IMR-90 (cell line): ENCODE measurements around the gene SPPL2C. TPM values are rescaled to one million over a fixed set of nuclear protein-coding genes. Genes with fewer than 3 reads are reported as not detected.

Experiments
- ATAC-seq: fragments of 200-7000 bp; cut with Tn5 transposase; 2 replicates; pipeline ENCODE4 v1.9.1; 2020; ENCODE audit warnings: low read depth, mild to moderate bottlenecking, moderate library complexity
- BruUV-seq: library from RNA; stranded (reverse); fragments of 400-500 nt; replicated peaks from 2 replicates; lab custom pipeline; 2021; lab: Mats Ljungman, UMichigan
- CTCF ChIA-PET: fragments of 300-600 bp; formaldehyde crosslinking; extraction: SDS; loops from one replicate; lab custom pipeline; 2021; ENCODE audit warnings: antibody characterized with exemption; lab: Yijun Ruan, JAX
- POLR2A ChIA-PET: fragments of 300-600 bp; sonication (Branson Sonifier 250); formaldehyde crosslinking; loops from one replicate; lab custom pipeline; 2022; ENCODE audit warnings: antibody characterized with exemption; ENCODE audit not compliant: unreplicated experiment; lab: Charles Lee
- DNase-seq: peaks from one replicate; pipeline ENCODE4 v3.0.0; 2013
- H2AFZ ChIP-seq: replicated peaks from 2 replicates; pipeline ENCODE3; 2013; ENCODE audit warnings: low read length, mild to moderate bottlenecking; ENCODE audit not compliant: poor library complexity
- H2AK5ac ChIP-seq: 2 replicates; pipeline ENCODE4 v1.6.1; 2013; ENCODE audit warnings: low read depth, low read length, inconsistent platforms
- H2AK9ac ChIP-seq: replicated peaks from 2 replicates; pipeline ENCODE3; 2013; ENCODE audit warnings: mild to moderate bottlenecking, low read depth, low read length, moderate library complexity; ENCODE audit not compliant: poor library complexity
- H2BK120ac ChIP-seq: 2 replicates; pipeline ENCODE4 v1.6.1; 2013; ENCODE audit warnings: low read depth, low read length, inconsistent platforms
- H2BK15ac ChIP-seq: 3 replicates; pipeline ENCODE4 v1.6.1; 2013; ENCODE audit warnings: low read depth, low read length, inconsistent platforms
- H2BK20ac ChIP-seq: 2 replicates; pipeline ENCODE4 v1.6.1; 2013; ENCODE audit warnings: low read depth, mild to moderate bottlenecking, inconsistent platforms, low read length, moderate library complexity
- H2BK5ac ChIP-seq: 2 replicates; pipeline ENCODE4 v1.6.1; 2013; ENCODE audit warnings: mild to moderate bottlenecking, low read depth, low read length, inconsistent platforms; ENCODE audit not compliant: poor library complexity, severe bottlenecking
- H3K14ac ChIP-seq: replicated peaks from 2 replicates; pipeline ENCODE4 v1.6.1; 2013; ENCODE audit warnings: low read depth, low read length, inconsistent platforms
- H3K18ac ChIP-seq: 2 replicates; pipeline ENCODE4 v1.6.1; 2013; ENCODE audit warnings: low read depth, low read length, control low read depth
- H3K23ac ChIP-seq: 2 replicates; pipeline ENCODE4 v1.6.1; 2013; ENCODE audit warnings: low read depth, low read length, inconsistent platforms
- H3K27ac ChIP-seq: 2 replicates; pipeline ENCODE4 v1.5.1; 2013; ENCODE audit warnings: mild to moderate bottlenecking, control low read depth, low read length; ENCODE audit not compliant: insufficient read depth
- H3K27me3 ChIP-seq: 2 replicates; pipeline ENCODE4 v1.6.1; 2013; ENCODE audit warnings: low read length; ENCODE audit not compliant: control insufficient read depth, insufficient read depth
- H3K36me3 ChIP-seq: 2 replicates; pipeline ENCODE4 v1.6.1; 2013; ENCODE audit warnings: low read length, mixed read lengths; ENCODE audit not compliant: control insufficient read depth, insufficient read depth
- H3K4ac ChIP-seq: 2 replicates; pipeline ENCODE4 v1.6.1; 2013; ENCODE audit warnings: low read depth, low read length, inconsistent platforms
- H3K4me1 ChIP-seq: 2 replicates; pipeline ENCODE4 v1.6.1; 2013; ENCODE audit warnings: low read length, mixed read lengths; ENCODE audit not compliant: control insufficient read depth, insufficient read depth
- H3K4me2 ChIP-seq: 2 replicates; pipeline ENCODE4 v1.6.1; 2013; ENCODE audit warnings: low read depth, mild to moderate bottlenecking, control low read depth, low read length, moderate library complexity
- H3K4me3 ChIP-seq: 2 replicates; pipeline ENCODE4 v1.5.1; 2013; ENCODE audit warnings: low read depth, mild to moderate bottlenecking, control low read depth, low read length, moderate library complexity; ENCODE audit not compliant: insufficient read depth
- H3K56ac ChIP-seq: 2 replicates; pipeline ENCODE4 v1.6.1; 2013; ENCODE audit warnings: low read length, inconsistent platforms; ENCODE audit not compliant: insufficient read depth; ENCODE audit errors: extremely low read depth
- H3K79me1 ChIP-seq, 2 experiments: 2 replicates each; pipeline ENCODE4 v1.6.1; 2013; ENCODE audit warnings: low read length in 2 of 2, inconsistent platforms in 1 of 2, low read depth in 1 of 2
- H3K9ac ChIP-seq: 2 replicates; pipeline ENCODE4 v1.6.1; 2013; ENCODE audit warnings: low read depth, low read length, control low read depth
- H3K9me1 ChIP-seq: 2 replicates; pipeline ENCODE4 v1.6.1; 2013; ENCODE audit warnings: low read length, inconsistent platforms; ENCODE audit not compliant: insufficient read depth
- H3K9me3 ChIP-seq: 2 replicates; pipeline ENCODE4 v1.6.1; 2013; ENCODE audit warnings: low read length; ENCODE audit not compliant: control insufficient read depth, insufficient read depth
- H4K20me1 ChIP-seq: 2 replicates; pipeline ENCODE4 v1.6.1; 2013; ENCODE audit warnings: low read length, inconsistent platforms; ENCODE audit not compliant: insufficient read depth
- H4K5ac ChIP-seq: 2 replicates; pipeline ENCODE4 v1.6.1; 2013; ENCODE audit warnings: mild to moderate bottlenecking, low read depth, low read length, control low read depth
- H4K8ac ChIP-seq, 2 experiments: 2 replicates each; pipeline ENCODE4 v1.6.1; 2013; ENCODE audit warnings: low read depth in 2 of 2, low read length in 2 of 2, control low read depth in 1 of 2, inconsistent platforms in 1 of 2
- H4K91ac ChIP-seq: 2 replicates; pipeline ENCODE4 v1.6.1; 2013; ENCODE audit warnings: low read depth, low read length, inconsistent platforms; ENCODE audit not compliant: insufficient read depth
- BHLHE40 ChIP-seq: fragments of 150-350 bp; IDR thresholded peaks from 2 replicates; pipeline ENCODE4 v1.6.1; 2016; ENCODE audit warnings: mild to moderate bottlenecking, low read depth, low read length
- FOS ChIP-seq: fragments of 150-350 bp; IDR thresholded peaks from 2 replicates; pipeline ENCODE4 v1.6.1; 2016; ENCODE audit warnings: low read depth, low read length
- MAFK ChIP-seq: IDR thresholded peaks from 2 replicates; pipeline ENCODE4 v1.6.1; 2012; ENCODE audit warnings: low read depth, low read length, improper control_type of control experiment
- MAZ ChIP-seq: IDR thresholded peaks from 2 replicates; pipeline ENCODE4 v1.6.1; 2012; ENCODE audit warnings: low read depth, mild to moderate bottlenecking, low read length, improper control_type of control experiment, moderate library complexity, borderline replicate concordance
- MXI1 ChIP-seq: IDR thresholded peaks from 2 replicates; pipeline ENCODE4 v1.6.1; 2012; ENCODE audit warnings: low read depth, mild to moderate bottlenecking, low read length, moderate library complexity, borderline replicate concordance
- NFE2L2 ChIP-seq: fragments of 150-350 bp; IDR thresholded peaks from 2 replicates; pipeline ENCODE4 v1.6.1; 2016; ENCODE audit warnings: low read depth, mild to moderate bottlenecking, low read length
- POLR2A ChIP-seq: IDR thresholded peaks from 2 replicates; pipeline ENCODE4 v1.6.1; 2012; ENCODE audit warnings: mild to moderate bottlenecking, low read depth, low read length
- RAD21 ChIP-seq: IDR thresholded peaks from 2 replicates; pipeline ENCODE4 v1.6.1; 2012; ENCODE audit warnings: low read length, improper control_type of control experiment
- RFX5 ChIP-seq: IDR thresholded peaks from 2 replicates; pipeline ENCODE4 v1.8.0; 2012; ENCODE audit warnings: low read depth, mild to moderate bottlenecking, low read length, moderate library complexity
- WGBS, 2 experiments: methylation state at CpG; one replicate each; pipeline versions ENCODE4 v1.1.5 to v1.1.7; 2013; ENCODE audit warnings: missing lambda C conversion rate in 2 of 2; ENCODE audit not compliant: insufficient read length in 1 of 2; ENCODE audit errors: extremely low coverage in 2 of 2; 5-methylcytosine and 5-hydroxymethylcytosine counted together
- dilution Hi-C: fragments of 300-500 bp; cut with HindIII; formaldehyde crosslinking; loops from one replicate; pipeline ENCODE4 v1.14.3; 2018; ENCODE audit warnings: low sequenced_read_pairs; ENCODE audit not compliant: unreplicated experiment
- in situ Hi-C: fragments of 300-500 bp; cut with MboI; formaldehyde crosslinking; loops from 3 replicates; pipeline ENCODE4 v1.14.3; 2019; ENCODE audit warnings: low sequenced_read_pairs, inconsistent platforms, mixed read lengths
- intact Hi-C: fragments of 100-400 bp; cut with micrococcal nuclease; formaldehyde crosslinking; loops from 2 replicates; pipeline ENCODE4 v1.10.0; 2022
- polyA plus RNA-seq, 3 experiments: library from polyadenylated mRNA; depleted of rRNA; stranded (reverse); fragments of >200 nt; gene quantifications; 2 replicates each; pipeline ENCODE4 v1.2.3, GENCODE V29; 2012; ENCODE audit warnings: low replicate concordance in 1 of 3
- total RNA-seq: library from RNA; depleted of rRNA; stranded (reverse); fragments of >200 nt; gene quantifications from 2 replicates; pipeline ENCODE4 v1.2.3, GENCODE V29; 2012
- TF ChIP-seq, protein P1 (sequence below): fragments of 150-350 bp; IDR thresholded peaks from 2 replicates; pipeline ENCODE4 v1.6.1; 2016; ENCODE audit warnings: low read depth, mild to moderate bottlenecking, low read length, moderate library complexity, borderline replicate concordance
- TF ChIP-seq, protein P2 (sequence below): fragments of 150-350 bp; IDR thresholded peaks from 2 replicates; pipeline ENCODE4 v1.6.1; 2017; ENCODE audit warnings: mild to moderate bottlenecking, antibody characterized with exemption, low read length, low read depth
- TF ChIP-seq, protein P3 (sequence below): conservative IDR thresholded peaks from 2 replicates; pipeline ENCODE4 v1.5.1; 2012; ENCODE audit warnings: mild to moderate bottlenecking, low read depth, low read length, improper control_type of control experiment

The SPPL2C gene
- total and polyA plus RNA-seq, 2 of the 4 experiments (the other 2 are of a cell fraction): not detected

DNA sequence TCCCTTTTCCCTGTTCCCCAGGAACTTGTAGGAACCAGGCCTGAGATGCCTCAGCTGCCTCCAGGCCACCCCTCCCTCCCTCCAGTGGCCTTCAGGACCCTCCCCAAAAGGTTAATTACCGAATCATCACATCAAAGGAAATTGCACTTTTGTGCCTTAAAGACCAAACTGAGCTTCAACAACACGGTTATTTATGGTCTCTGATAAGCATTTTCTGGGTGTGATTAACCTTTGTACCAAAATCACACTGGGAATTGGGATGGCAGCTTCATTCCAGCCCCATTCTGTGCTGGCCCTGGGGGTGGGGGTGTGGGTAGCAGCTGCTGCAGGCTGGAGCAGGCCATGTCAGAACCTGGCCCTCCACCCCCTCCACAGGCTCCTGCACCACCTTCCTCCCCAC lies 43.9 kb upstream of the SPPL2C start (continued):
- TF ChIP-seq MAFK: no peak
- no peak for TF ChIP-seq RFX5
- no peak for TF ChIP-seq FOS
- TF ChIP-seq BHLHE40: no peak

- POLR2A ChIA-PET: no interaction called here
- Histone ChIP-seq H2AK5ac (no peak overlapping the region), H2AFZ (no peak overlapping the region), H4K91ac (no peak overlapping the region), H2BK120ac (no peak overlapping the region), H2BK15ac (no peak overlapping the region), H2BK20ac (no peak overlapping the region), H4K8ac (no peak overlapping the region), H3K4me3 (no peak overlapping the region), H3K56ac (no peak overlapping the region), H2AK9ac (no peak overlapping the region), H3K9me1 (no peaks in the 10 kb centered on the region), H3K27ac (no peak overlapping the region), H3K18ac (no peak overlapping the region), H3K4me1 (no peaks in the 10 kb centered on the region), H3K14ac (no peak overlapping the region), H3K9me3 (no peaks in the 10 kb centered on the region), H3K79me1 (no peaks in the 10 kb centered on the region), H4K5ac (no peak overlapping the region), H3K4me2 (no peak overlapping the region), H3K9ac (no peak overlapping the region), H4K20me1 (no peaks in the 10 kb centered on the region), H3K4ac (no peak overlapping the region), H2BK5ac (no peak overlapping the region), H3K23ac (no peak overlapping the region), H3K27me3 (peaks cover 49% of the 10 kb centered on the region), H3K36me3 (no peaks in the 10 kb centered on the region)
- in situ Hi-C loops (no loop called here), intact Hi-C loops (no loop called here), dilution Hi-C loops (no loop called here)
- BruUV-seq: no TSS peak
- no peak for DNase-seq
- CTCF ChIA-PET: interaction anchor here (1.3 kb wide), 1 partner anchor 31 kb away, joined by 3 read pairs; no protein-coding TSS in a partner anchor
- WGBS, 2 experiments: 14% methylated on average over 3 of the region's 8 CpGs; no CpG with 5 or more reads in 1 of the 2 experiments
- ATAC-seq: no peak
- TF ChIP-seq, protein P1, sequence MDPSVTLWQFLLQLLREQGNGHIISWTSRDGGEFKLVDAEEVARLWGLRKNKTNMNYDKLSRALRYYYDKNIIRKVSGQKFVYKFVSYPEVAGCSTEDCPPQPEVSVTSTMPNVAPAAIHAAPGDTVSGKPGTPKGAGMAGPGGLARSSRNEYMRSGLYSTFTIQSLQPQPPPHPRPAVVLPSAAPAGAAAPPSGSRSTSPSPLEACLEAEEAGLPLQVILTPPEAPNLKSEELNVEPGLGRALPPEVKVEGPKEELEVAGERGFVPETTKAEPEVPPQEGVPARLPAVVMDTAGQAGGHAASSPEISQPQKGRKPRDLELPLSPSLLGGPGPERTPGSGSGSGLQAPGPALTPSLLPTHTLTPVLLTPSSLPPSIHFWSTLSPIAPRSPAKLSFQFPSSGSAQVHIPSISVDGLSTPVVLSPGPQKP: no peak
- TF ChIP-seq RAD21: no peak
- TF ChIP-seq MAZ: no peak
- TF ChIP-seq POLR2A: no peak
- no peak for TF ChIP-seq FOS
- no peak for TF ChIP-seq BHLHE40
- no peak for TF ChIP-seq MAFK
- no peak for TF ChIP-seq NFE2L2
- TF ChIP-seq, protein P2, sequence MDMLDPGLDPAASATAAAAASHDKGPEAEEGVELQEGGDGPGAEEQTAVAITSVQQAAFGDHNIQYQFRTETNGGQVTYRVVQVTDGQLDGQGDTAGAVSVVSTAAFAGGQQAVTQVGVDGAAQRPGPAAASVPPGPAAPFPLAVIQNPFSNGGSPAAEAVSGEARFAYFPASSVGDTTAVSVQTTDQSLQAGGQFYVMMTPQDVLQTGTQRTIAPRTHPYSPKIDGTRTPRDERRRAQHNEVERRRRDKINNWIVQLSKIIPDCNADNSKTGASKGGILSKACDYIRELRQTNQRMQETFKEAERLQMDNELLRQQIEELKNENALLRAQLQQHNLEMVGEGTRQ: no peak
- TF ChIP-seq, protein P3, sequence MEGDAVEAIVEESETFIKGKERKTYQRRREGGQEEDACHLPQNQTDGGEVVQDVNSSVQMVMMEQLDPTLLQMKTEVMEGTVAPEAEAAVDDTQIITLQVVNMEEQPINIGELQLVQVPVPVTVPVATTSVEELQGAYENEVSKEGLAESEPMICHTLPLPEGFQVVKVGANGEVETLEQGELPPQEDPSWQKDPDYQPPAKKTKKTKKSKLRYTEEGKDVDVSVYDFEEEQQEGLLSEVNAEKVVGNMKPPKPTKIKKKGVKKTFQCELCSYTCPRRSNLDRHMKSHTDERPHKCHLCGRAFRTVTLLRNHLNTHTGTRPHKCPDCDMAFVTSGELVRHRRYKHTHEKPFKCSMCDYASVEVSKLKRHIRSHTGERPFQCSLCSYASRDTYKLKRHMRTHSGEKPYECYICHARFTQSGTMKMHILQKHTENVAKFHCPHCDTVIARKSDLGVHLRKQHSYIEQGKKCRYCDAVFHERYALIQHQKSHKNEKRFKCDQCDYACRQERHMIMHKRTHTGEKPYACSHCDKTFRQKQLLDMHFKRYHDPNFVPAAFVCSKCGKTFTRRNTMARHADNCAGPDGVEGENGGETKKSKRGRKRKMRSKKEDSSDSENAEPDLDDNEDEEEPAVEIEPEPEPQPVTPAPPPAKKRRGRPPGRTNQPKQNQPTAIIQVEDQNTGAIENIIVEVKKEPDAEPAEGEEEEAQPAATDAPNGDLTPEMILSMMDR: no peak
- no peak for TF ChIP-seq MXI1
Measured at GRCh38 chr17:45801421-45801820, 43.3 kb upstream of the SPPL2C start.
